Measurements from ENCODE around the gene ERMAP.

- TF ChIP-seq CTCF (IDR thresholded peaks at IDR 0.05; ENCODE audit: low read depth, low read length, poor library complexity, severe bottlenecking) (no peak), EZH2phosphoT487 (IDR thresholded peaks at IDR 0.05; ENCODE audit: borderline replicate concordance, low read length) (no peak)
These were observed 44.1 kb downstream of the ERMAP start for GRCh38 chr1:42861014-42861399.

Measured in DOHH2 (cell line).